ENCODE results near the gene ATP5PB. TPM values are rescaled to one million over a fixed set of nuclear protein-coding genes. Genes with fewer than 3 reads are reported as not detected.
A peak's percentile ranks its signal among the peaks of the same experiment; 100 is the strongest.

ATP5PB gene
- total RNA-seq, 1 donor from 2014 or later: 24.7 TPM

- DNase-seq (ENCODE audit: low spot score in 2 of 2): no peak
- H3K36me3 ChIP-seq: no peaks in the 10 kb centered on the region
- no peak for TF ChIP-seq CTCF (IDR thresholded peaks at IDR 0.05)
- H3K27me3 ChIP-seq: no peaks in the 10 kb centered on the region
- intact Hi-C loops (cut with DNase I): no loop called here
- H3K9me3 ChIP-seq: no peaks in the 10 kb centered on the region
- no peak overlapping the region for H3K4me3 ChIP-seq
- peak overlapping the region; percentile 25 to 35 for H3K27ac ChIP-seq
- no peaks in the 10 kb centered on the region for H3K4me1 ChIP-seq
Measured at GRCh38 chr1:111489604-111490003, 40.3 kb downstream of the ATP5PB start.

GRCh38 chr1:111490220-111490619, 41.0 kb downstream of the ATP5PB start:
- no peak for DNase-seq (ENCODE audit: low spot score in 2 of 2)
- no peaks in the 10 kb centered on the region for H3K36me3 ChIP-seq
- no peaks in the 10 kb centered on the region for H3K9me3 ChIP-seq
- intact Hi-C loops (cut with DNase I): no loop called here
- no peaks in the 10 kb centered on the region for H3K4me1 ChIP-seq
- no peaks in the 10 kb centered on the region for H3K27me3 ChIP-seq
- H3K4me3 ChIP-seq: no peak overlapping the region
- H3K27ac ChIP-seq: peak overlapping the region; percentile 1 to 27
- no peak for TF ChIP-seq CTCF (IDR thresholded peaks at IDR 0.05)

GRCh38 chr1:111491070-111491469, 41.8 kb downstream of the ATP5PB start:
- intact Hi-C loops (cut with DNase I): no loop called here
- TF ChIP-seq CTCF (IDR thresholded peaks at IDR 0.05): no peak
- peak overlapping the region in 1 of 2 donors; percentile 27 for H3K27ac ChIP-seq
- no peak overlapping the region for H3K4me3 ChIP-seq
- H3K27me3 ChIP-seq: no peaks in the 10 kb centered on the region
- no peaks in the 10 kb centered on the region for H3K36me3 ChIP-seq
- no peak for DNase-seq (ENCODE audit: low spot score in 2 of 2)
- no peaks in the 10 kb centered on the region for H3K4me1 ChIP-seq
- H3K9me3 ChIP-seq: no peaks in the 10 kb centered on the region

GRCh38 chr1:111496398-111496797, 47.1 kb downstream of the ATP5PB start:
- intact Hi-C loops (cut with DNase I): no loop called here
- no peak overlapping the region for H3K27ac ChIP-seq
- H3K4me3 ChIP-seq: no peak overlapping the region
- no peak for DNase-seq (ENCODE audit: low spot score in 2 of 2)
- TF ChIP-seq CTCF (IDR thresholded peaks at IDR 0.05): no peak
- no peaks in the 10 kb centered on the region for H3K27me3 ChIP-seq
- H3K36me3 ChIP-seq: no peaks in the 10 kb centered on the region
- H3K9me3 ChIP-seq: no peaks in the 10 kb centered on the region
- no peaks in the 10 kb centered on the region for H3K4me1 ChIP-seq

GRCh38 chr1:111497592-111497991, 48.3 kb downstream of the ATP5PB start:
- Histone ChIP-seq H3K36me3 (no peaks in the 10 kb centered on the region), H3K9me3 (no peaks in the 10 kb centered on the region), H3K4me1 (no peaks in the 10 kb centered on the region), H3K27ac (no peak overlapping the region), H3K27me3 (no peaks in the 10 kb centered on the region), H3K4me3 (no peak overlapping the region)
- no peak for DNase-seq (ENCODE audit: low spot score in 2 of 2)
- no peak for TF ChIP-seq CTCF (IDR thresholded peaks at IDR 0.05)
- intact Hi-C loops (cut with DNase I): no loop called here

All from ascending aorta (tissue), 2 donors.